CD4-positive, alpha-beta T cell treated with Interleukin-4 for 1 hour (primary cell): ENCODE data around the gene ITGBL1.
A peak's percentile ranks its signal among the peaks of the same experiment; 100 is the strongest.

Source experiments
- DNase-seq, 2 donors: peaks; one replicate each; pipeline ENCODE4 v3.0.0-alpha.2; 2020 to 2022

Gene ITGBL1

DNA sequence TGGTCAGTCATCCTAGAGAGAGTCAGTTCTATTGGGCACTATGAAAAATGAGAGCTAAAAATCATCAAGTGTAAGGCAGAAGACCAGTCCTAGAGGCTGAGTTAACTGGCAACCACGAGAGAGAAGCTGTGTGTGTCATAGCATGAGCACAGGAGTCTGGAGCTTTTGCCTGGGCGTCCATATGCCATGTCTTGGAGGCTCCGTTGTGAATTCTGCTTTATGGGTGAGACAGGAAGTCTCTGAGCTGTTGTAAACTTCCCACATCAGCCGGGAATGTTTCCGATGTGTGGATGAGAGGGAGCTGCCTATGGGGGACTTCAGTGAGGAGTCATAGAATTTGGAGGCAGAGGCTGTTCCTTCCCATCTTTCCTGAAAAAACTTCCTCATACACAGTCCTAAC is 120.0 kb downstream of the ITGBL1 start:
- no peak for DNase-seq

GRCh38 chr13:101575581-101575980 is 123.1 kb downstream of the ITGBL1 start:
- DNase-seq, result no peak

DNA sequence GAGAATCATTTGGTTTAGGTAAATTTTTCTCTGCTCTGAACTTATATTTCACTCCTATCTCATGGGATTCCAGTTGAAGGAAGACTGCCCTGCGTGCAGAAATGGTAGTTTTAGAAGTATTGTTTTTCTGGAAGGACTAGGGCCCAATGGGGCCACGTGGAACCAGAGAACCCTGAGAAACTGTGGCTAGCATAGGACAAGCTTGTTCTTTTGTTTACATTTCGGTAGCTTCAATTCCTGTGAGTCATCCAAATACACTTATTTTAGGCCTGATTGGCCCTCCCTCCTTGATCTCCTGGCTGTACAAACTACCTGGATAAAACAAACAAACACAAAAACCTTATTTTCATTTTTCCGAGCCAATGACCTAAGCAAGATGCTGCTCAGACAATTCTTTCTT is 124.0 kb downstream of the ITGBL1 start:
- no peak for DNase-seq

GRCh38 chr13:101576977-101577376 is 124.5 kb downstream of the ITGBL1 start:
- no peak for DNase-seq

DNA sequence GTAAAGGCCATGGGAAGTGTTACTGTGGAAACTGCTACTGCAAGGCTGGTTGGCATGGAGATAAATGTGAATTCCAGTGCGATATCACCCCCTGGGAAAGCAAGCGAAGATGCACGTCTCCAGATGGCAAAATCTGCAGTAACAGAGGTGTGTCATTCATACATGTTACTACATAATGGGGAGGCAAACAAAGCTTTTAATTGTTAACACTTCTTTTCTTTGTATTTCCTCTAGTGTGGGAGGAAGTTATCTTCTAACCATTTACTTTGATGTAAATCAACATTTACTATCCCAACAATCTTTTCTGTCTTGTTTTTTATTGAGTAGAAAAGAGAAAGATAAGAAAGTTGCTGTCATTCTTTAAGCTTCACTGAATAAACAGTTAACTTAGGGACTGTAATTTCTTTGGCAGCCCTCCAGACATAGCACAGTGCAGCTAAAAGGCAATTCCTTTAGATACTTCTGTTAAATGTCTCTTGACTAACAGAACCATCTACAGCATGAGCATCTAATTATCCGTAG is 126.9 kb downstream of the ITGBL1 start:
- no peak for DNase-seq

GRCh38 chr13:101584331-101584730 is 131.9 kb downstream of the ITGBL1 start:
- no peak for DNase-seq

- no peak for DNase-seq
Measured at GRCh38 chr13:101590479-101590878, 138.0 kb downstream of the ITGBL1 start.

GRCh38 chr13:101594936-101595335 is 142.5 kb downstream of the ITGBL1 start:
- no peak for DNase-seq

- DNase-seq, result no peak
Measured at GRCh38 chr13:101596803-101597202, 144.3 kb downstream of the ITGBL1 start.

GRCh38 chr13:101611491-101612475 is 159.3 kb downstream of the ITGBL1 start:
- no peak for DNase-seq

- no peak for DNase-seq
Measured at GRCh38 chr13:101612735-101613134, 160.3 kb downstream of the ITGBL1 start.

- DNase-seq, result no peak
Measured at GRCh38 chr13:101614491-101614890, 162.0 kb downstream of the ITGBL1 start.

DNA sequence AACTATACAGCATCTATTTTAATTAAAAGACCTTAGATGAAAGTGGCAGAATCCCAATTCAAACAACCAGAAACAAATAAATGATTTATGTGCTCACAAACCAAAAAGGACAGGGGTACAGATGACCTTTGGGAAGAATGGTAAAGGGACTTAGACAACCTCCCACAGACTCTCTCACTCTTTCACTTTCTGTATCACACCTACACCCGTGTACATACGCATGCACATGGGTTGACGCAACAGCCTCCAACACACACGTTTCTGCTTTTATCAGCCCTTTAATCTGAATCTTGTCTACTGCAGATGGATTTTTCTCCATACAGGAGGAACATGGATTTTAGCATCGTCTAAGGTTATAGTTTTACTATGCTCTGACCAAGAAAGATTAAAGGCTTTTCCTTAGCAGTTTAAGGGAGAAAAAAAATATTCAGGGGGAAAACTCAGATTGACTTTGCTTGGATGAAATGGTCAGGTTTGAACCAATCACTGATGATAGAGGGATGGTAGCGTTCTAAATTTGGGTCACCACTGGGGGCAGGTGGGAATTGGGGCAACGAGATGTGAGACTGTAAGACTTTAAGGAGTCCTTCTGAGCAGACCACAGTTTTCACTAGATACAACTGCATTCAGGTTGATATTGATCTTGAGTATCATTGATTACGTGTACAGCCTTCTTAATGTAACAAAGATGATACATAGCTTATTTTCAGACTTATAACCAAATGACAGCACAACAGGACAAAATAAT is 166.1 kb downstream of the ITGBL1 start:
- peak; percentile 15 to 63 for DNase-seq

DNA sequence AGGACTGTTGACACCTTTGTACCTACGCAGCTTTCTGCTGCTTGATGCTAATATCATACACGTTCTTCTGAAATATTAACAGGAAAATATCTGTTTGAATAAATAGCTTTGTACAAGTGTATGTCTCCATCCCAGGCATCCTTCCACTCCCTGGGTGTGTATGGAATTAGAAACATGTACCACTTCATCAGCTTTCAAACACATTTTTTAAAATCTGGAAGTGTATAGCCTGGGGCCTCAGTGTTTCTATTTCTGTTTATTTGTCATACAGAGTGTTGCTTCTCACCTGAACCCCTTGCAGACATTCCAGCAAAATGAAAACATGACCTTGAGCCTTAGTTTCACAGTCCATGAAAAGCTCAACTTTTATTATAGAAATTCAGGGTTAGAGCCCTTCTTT is 168.6 kb downstream of the ITGBL1 start:
- DNase-seq, result no peak

DNA sequence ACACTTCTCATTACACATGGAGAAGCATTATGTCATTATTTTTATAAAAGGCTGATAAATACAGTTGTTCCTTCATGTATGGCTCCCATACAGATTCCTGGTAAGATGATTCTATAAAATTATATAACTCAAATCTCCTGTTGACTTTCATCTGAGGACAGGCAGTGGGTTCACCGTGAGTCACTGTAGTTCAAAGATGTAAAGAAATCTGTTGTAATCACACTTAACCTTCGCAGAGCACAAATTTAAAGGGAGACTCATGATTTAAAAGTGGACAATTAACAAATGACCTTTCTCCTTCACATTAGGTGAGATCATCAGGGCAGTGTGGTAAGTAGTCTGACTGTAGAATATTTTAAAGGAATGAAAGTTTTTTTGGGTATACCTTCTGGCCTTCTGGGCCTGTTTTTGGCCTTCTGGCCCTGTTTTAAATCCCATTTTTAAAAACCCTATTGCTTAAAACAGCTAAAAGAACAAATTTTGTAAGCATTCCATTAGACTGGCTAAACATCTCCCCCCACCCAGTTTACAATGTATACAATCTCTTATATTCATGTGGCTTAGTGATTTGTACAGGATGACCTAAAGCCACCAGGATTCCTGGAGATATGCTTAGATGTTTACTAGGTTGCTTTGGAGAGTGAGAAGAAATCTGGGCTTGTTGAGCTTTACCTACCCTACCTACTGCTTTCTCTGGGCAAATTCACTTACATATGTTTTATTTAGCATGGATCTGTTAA is 171.2 kb downstream of the ITGBL1 start:
- DNase-seq, result no peak

DNA sequence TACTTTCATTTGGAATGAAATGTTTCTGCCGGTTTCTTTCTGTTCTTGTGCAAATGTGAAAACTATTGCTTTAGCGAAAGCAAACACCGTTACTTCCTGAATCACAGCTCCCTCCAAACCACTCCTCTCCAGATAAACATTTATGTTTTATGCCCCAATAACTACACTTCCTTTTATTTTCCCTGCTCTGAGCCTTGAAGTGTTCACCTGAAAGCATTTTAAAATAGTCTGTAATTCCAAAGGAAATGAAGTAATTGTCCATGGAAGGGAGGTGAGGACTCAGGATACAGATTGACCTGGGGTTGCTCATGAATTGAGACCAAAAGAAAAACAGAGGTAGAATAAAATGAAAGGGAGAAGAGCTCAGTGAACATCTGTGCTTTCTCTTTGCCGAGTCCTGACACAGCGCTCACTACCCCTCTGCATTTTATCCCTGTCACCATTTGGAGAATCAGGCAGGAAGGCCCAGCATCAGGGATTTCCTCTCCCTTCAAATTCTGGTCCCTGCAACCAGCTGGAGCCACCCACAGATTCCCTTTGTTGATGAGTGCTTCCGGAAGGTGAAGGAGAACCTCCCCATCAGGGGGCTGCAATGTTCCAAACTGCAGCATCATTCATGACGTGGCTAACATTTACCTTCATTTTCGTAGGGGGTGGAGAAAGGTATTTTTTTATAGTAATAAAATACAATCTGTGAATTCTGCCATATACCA is 171.9 kb downstream of the ITGBL1 start:
- DNase-seq, result no peak

- no peak for DNase-seq
Measured at GRCh38 chr13:101624981-101625380, 172.5 kb downstream of the ITGBL1 start.

- peak in 1 of 2 donors; percentile 62 for DNase-seq
Measured at GRCh38 chr13:101626925-101627555, 174.6 kb downstream of the ITGBL1 start.

DNA sequence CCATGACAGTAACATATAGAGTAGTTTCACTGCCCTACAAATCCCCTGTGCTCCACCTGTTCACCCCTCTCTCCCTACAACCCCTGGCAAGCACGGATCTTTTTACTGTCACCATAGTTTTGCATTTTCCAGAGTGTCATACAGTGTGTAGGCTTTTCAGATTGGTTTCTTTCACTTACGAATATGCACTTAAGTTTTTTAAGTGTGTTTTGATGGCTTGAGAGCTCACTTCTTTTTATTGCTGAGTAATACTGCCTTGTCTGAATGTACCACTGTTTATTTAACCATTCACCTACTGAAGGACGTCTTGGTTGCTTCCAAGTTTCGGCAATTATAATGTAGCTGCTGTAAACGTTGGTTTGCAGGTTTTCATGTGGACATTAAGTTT is 175.1 kb downstream of the ITGBL1 start:
- no peak for DNase-seq

DNA sequence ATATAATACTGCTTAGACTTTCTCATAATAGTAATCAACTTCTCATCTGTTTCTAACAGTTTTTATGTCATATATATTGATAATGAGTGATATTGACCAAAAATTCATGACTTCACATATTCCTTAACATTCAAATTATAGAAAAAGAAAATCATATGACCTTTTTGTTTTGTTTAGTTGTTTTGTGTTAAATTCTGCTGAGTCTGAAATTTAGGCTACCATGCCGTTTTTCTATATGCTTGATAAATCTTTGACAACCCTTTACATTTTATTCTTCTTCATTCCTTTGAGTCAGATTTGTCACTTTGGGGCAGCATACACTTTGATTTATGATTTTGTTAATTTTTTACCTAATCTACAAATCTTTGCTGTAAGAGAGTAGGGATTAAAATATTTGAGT is 176.4 kb downstream of the ITGBL1 start:
- DNase-seq, result no peak

DNA sequence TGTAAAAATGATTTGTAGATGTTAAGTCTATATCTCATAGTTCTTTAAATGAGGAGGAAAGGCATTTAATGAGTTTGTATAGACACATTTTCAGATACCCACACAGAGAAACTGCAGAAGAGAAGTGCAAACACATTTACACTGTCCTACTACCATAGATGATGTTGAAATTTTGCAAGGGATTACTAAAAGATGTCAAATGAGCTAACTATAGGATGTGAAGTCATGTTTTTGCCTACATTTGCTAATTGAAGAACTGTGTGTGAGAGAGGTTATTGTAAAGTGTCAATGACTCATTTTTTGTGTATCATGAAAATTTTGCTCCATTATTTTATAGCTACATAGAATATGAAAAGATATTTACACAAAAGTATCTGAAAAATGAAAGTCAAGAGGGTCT is 178.9 kb downstream of the ITGBL1 start:
- no peak for DNase-seq

DNA sequence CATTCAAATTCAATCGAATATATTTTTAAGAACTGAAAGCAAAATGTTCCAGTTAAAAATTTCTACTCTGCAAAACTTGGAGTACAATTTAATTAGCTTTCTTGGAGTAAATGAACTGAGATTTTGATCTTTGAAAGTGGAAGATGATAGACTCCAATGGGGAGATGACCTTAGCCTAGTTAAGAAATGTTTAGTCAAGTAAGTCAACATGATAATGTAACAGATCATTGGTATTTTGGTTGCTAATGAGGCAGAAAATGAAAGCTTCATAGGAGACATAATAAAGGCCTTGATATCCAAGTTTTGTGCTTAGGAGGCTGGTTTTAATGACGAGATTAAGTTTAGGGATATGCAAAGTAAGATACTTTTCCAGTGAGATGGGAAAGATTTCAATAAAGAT is 181.7 kb downstream of the ITGBL1 start:
- no peak for DNase-seq
